NCI-H226 (cell line): ENCODE measurements around the gene TRAF3IP1.

Experiments used
- DNase-seq: peaks from one replicate; pipeline ENCODE4 v3.0.0-alpha.2; 2015

Gene TRAF3IP1

DNA sequence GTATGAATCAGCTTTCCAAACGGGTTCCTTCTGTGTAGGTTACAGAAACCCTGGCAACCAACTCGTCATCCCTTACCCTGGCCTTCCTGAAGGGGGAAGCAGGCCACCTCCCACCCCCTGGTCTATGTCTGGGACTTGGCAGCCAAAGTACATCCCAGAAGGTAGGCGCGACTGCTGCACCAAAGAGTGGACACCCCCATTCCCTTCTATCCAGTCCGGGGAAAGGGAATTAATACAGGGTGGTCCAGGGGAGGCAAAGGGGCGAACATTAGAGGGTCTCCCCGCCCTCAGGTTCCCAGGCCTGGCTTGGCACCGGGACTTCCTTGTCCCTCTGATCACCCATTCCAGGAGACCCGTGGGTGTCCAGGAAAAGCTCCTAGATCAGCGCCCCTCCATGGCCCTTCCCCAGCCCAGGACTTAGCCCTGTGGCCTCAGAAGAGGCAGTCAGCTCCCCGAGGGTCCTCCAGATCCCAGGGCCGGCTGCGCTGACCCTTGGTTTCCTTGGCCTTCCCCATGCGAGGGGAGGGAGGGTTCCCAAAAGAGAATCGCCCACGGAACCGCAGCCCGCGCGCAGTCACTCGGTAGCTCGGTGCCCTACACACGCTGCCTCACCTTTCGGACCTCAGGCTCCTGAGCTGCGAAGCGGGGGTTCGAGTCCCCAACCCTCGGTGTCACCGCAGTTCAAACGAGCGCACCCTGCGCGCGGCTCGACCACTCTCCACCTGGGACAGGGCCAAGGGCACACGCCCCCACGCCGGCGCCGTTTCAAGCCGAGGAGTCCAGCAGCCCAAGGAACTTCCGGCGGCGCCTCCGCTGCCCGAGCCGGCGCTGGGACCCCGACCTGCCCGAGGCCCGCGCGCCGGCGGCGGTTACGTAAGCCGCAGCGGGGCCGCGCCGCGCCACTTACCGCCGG is 32.3 kb upstream of the TRAF3IP1 start, which contains the start of gene PER2:
Gene PER2, minus strand, starts transcription at position 874 of the 913 bp plus-strand sequence. CDS start 10,674 bp downstream, outside the sequence.
- peak; percentile 65 for DNase-seq

DNA sequence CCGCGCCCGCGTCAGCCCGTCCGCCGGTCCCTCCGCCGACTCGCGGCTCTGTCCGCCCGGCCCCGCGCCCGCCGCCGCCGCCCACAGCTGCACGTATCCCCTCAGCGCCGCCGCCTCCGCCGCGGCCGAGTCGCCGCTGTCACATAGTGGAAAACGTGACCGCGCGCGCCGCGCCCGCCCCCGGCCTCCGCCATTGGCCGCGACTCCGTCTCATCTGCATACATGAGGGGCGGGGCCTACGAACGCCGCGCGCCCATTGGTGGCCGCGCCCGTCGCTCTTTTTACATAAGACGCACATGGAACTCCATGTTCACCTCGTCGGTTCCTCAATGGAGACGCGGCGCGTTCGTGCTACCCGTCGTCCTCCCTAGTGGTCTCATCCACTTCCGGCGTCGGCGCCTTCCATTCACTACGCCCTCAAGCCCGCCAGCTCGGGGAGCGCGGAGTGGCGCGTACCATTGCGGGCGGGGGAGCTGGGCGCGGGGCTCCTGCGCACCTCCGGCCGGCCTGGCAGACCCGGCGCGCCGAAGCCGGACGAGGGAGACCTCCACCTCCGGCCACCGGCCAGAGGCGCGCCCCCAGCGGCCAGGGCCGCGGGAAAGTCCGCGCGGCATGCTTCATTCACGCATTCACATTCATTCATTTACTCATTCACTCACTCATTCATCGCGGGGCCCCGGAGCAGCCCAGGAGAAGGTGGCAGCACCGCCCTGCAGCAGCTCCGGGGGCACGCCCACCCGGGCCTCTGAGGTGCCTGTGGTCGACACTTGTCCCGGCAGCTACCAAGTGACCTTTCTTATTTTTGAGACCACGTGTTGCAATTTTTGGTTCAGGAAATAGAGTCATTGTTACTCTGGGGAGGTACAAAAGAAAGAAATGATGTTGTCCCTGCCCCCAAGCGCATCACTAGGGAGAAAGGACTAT is 31.4 kb upstream of the TRAF3IP1 start:
- DNase-seq, result peak; percentile 97

- DNase-seq, result no peak
These were observed 30.7 kb upstream of the TRAF3IP1 start for GRCh38 chr2:238289574-238289973.

DNA sequence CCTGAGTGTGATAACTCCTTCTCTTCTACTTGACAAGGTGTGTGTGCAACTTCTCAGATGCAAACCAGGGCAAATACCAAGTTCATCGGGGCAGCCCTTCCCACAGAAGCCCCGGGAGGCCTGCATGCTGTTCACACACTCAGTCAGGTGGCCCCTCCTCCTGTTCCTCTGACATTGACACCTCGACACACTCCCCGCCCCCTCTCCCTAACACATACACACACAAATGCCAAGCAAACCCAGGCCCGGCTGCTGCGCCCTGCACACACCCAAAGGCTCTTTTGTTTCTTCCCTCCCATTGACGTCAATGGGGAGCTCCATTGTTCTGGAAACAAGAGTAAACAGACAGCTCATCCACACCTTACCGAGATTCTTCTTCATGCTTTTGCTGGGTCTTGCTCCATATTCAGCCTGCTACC is 30.2 kb upstream of the TRAF3IP1 start:
- no peak for DNase-seq

DNA sequence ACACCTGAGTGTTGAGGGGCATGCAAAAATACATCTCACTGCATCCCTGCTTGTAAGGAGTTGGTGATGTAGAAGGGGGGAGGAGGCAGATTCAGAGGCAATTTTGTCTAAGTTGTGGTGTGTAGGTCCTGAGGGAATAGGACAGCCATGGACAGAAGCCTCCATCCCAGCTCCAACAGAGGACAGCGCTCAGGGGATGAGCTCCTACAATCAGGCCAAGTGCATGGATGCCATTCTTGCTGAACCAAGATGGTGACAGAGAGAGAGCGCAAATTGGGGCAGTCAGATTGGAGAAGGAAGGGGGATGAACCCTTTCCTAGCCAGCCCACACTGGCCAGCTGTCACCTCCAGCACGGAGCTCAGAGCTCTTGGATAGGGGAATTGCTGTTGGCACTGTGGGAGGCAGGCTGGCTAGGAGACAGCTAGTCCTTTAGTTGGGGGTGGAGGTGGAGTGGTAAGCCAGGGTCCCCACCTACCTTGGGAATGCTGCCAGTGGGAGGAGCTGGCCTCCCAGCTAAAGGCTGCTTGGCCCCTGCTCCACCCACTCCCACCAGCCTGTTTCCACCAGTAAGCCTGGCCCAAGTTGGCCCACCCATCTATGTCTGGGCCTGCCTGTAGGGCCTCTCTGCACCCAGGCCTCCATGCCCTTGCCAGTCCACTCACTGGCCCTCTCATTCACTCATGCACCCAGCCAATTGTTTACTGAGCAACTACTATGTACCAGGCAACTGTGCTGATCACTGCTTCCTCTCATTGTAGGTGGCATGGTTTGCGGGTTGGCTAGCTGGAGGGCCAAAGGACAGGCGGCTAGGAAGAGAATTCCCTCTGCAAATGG is 29.4 kb upstream of the TRAF3IP1 start:
- no peak for DNase-seq

DNA sequence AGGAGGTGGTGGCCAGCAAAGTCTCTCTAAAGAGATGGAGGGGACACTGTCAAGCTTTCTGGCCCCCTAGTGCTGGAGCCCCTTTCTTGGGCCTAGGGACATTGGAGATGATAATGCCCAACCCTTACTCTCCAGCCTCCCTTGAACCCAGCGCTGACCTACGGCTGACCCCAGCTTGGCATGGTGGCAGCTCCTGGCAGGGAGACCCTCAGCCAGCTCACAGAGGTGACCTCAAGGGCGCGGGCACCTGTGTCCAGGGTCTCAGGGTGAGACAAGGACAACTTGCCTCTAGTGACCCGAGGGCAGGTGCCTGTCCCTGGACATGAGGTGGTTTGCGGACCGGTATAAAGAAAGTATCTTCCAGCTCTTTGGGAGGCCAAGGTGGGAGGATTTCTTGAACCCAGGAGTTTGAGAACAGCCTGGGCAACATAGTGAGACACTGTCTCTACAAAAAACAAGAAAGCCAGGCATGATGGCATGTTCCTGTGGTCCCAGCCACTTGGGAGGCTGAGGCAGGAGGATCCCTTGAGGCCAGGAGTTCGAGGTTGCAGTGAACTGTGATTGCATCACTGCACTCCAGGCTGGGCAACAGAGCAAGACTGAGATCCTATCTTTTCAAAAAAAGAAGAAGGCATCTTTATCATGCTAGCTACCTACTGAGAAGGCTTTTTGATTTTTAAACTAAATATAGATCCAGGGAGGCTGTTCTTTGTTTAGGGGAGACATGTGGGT is 28.6 kb upstream of the TRAF3IP1 start:
- DNase-seq, result no peak

DNA sequence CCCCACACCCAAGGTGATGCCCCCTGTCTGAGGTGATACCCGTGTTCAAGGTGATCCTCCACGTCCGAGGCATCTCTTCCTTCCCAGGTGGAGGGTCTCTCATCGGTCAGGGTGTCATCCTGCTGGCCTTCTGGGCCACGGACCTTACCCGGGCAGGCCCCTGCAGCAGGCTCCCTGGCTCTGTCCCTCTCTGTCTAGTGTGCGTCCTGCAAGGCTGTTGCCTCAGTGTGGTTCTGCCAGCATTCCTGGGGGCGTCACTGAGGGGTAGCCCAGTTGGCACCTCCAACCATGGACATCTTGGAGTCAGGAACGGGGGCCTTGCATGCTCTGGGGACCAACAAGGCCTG is 26.3 kb upstream of the TRAF3IP1 start:
- no peak for DNase-seq

- no peak for DNase-seq
These were observed 25.8 kb upstream of the TRAF3IP1 start for GRCh38 chr2:238294393-238295143.

DNA sequence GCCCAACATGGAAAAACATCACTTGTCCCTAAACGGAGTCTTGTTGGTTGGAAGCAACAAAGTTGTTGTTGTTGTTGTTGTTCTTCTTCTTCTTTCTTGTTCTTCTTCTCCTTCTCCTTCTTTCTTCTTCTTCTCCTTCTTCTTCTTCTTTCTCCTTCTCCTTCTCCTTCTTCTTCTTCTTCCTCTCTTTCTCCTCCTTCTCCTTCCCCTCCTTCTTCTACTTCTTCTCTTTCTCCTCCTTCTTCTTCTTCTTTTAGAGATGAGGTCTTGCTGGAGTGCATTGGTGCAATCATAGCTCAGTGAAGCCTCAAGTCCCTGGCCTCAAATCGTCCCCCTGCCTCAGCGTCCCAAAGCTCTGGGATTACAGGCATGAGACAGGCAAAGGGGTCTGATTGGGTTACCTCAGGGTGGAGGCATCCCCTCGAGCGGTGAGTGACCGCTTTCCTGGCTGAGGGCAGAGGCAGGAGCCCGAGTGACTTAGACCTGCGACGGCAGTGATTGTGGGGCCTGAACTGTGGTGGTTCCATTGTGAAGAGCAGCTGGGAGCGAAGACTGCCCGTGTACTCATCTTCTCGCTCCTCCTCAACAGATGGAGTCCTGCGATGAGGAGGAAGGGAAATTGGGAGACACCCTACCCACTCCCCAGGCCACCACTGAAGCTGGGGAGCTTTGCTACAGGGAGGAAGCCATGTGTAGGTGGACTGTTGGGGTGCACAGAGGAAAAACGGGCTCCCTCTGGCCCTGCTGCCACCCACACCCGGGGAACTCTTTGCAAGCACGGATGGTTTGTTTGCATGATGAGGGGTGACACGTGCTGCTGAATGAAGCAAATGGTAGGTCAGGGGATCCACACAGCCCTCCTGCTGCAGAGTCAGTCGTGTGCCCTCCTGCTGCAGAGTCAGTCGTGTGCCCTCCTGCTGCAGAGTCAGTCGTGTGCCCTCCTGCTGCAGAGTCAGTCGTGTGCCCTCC is 24.9 kb upstream of the TRAF3IP1 start:
- no peak for DNase-seq

GRCh38 chr2:238296638-238297457 is 23.5 kb upstream of the TRAF3IP1 start:
- no peak for DNase-seq

GRCh38 chr2:238299803-238300202 is 20.5 kb upstream of the TRAF3IP1 start:
- no peak for DNase-seq

- DNase-seq, result no peak
These were observed 18.2 kb upstream of the TRAF3IP1 start for GRCh38 chr2:238302087-238302486.

DNA sequence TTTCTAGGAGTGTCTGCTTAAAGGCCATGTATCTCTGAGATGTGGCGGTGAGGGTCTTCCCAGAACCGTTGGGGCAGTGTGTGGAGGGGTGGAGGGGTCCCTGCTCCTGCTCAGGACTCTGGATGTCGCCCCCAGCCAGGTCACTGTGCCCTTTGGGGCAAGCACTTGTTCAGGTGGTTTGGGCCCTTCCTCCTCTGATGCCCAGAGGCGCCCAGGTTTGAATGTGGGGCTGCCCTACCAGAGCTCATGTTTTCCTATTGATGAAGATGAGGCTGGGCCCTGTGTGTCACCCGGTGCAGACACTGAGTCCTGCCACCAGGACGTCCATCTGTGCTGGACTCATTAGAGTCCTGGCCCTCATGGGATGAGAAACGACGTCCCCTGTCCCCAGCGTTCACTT is 17.6 kb upstream of the TRAF3IP1 start:
- DNase-seq, result no peak

DNA sequence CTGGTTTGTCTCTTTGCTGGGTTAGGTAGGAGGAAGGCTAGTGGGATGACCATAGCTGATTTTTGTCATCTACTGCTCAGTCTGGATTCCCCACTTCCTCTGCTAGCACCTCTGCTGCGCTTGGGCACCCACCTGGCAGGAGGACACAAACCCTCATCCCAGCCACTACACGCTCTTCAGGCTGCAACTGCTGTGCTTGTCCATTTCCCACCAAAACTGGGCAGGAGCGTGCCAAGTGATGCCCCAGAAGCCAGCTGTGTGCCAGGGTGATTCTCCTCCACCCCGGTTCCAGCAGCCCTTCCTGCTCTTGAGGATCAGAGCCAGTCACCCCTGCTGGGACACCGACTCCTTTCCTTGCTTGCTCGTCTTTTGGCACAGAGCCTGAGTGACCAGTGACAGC is 16.2 kb upstream of the TRAF3IP1 start:
- no peak for DNase-seq

- no peak for DNase-seq
These were observed 15.0 kb upstream of the TRAF3IP1 start for GRCh38 chr2:238305092-238305862.

- DNase-seq, result no peak
These were observed 14.2 kb upstream of the TRAF3IP1 start for GRCh38 chr2:238305965-238306671.

DNA sequence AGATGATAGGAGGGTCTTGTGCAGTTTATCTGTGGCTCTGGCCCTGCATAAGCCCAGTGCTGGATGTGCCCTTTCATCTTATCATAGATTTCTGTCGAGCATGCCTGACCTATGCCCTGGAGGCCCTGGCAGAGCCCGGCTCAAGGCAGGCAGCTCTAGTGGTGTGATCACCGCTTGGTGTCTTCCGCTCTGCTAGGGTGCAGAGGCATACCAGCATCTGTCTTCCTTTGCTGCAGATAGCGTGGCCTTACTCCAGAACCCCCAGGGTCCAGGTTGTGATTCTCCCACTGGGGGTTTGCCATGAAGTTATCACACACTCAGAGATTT is 13.7 kb upstream of the TRAF3IP1 start:
- DNase-seq, result no peak

GRCh38 chr2:238308177-238308576 is 12.1 kb upstream of the TRAF3IP1 start:
- DNase-seq, result no peak
